Femur (tissue), 1 donor: ENCODE measurements around the gene BPIFB4.
"Not testable (repeated sequence)": the region's sequence is repeated elsewhere in the genome, so short reads cannot be mapped to it uniquely, and the experiment has no call there.

Experiments used
- DNase-seq: peaks from one replicate; pipeline ENCODE4 v3.0.0-alpha.2; 2017

The BPIFB4 gene

DNA sequence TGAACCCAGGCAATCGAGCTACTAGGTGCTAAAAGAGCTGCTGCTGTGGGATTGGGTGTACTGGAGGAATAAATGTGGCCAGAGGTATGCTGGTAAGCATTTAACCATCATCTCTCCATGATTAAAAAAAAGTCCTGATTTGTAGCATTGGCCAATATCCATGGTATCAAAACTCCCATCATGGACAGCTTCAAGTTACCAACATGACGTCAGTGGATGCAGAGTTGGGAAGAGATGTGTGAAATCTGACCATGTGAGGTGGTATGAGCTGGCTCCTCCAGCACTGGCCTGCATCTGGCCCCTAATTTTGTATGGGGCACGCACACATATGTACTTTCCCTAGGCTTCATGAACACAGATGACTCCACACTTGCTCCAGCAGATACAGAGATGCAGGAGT is 11.7 kb downstream of the BPIFB4 start:
- DNase-seq, result no peak

DNA sequence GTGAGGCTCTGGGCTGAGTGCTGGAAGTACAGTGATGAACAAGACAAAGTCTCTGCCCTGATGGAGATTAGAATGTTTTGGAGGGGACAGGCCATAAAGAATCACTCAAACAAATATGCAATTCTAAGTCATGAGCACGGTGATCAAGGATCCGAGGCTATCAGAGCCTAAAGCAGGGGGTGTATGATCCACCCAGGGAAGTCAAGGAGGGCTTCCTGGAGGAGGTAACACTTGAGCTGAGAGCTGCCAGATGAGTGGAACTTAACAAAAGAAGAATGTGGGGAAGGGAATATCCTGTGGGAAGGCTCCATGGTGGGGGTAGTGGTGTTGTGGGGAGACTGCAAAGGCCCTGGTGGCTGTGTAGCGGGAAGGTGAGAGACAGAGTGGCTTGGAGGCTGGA is 12.2 kb downstream of the BPIFB4 start:
- DNase-seq, result no peak

GRCh38 chr20:33092361-33092760 is 12.9 kb downstream of the BPIFB4 start:
- DNase-seq, result no peak

GRCh38 chr20:33093074-33093473 is 13.6 kb downstream of the BPIFB4 start:
- no peak for DNase-seq

DNA sequence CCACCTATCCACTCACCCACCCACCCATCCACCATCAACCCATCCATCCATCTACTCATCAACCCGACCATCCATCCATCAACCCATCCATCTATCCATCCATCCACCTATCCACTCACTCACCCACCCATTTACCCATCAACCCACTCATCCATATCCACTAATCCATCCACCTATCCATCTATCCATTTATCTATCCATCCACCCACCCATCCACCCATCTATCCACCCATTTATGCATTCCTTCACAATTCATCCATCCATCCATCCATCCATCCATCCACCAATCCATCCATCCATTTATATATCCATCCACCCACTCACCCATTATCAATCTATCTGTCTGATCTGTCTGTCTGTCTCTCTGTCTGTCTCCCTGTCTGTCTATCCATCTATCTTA is 14.1 kb downstream of the BPIFB4 start:
- no peak for DNase-seq

DNA sequence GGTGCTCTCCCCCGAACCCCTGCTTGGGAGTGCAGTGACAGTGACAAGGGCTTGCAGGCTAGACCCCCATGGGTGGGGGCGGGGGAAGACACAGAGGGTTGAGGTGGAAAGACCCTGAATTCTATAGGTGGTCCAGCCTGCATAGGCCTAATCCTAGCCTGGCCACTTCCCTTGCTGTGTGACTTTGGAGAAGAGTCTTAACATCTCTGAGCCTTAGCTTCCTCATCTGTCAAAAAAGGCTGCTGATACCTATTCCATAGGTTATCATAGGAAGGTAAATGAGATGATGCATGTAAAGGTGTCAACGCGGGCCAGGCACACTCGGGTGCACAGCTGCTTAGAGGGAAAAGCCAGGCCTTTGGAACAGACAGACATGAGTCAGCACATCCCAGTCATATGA is 15.8 kb downstream of the BPIFB4 start:
- DNase-seq, result no peak

DNA sequence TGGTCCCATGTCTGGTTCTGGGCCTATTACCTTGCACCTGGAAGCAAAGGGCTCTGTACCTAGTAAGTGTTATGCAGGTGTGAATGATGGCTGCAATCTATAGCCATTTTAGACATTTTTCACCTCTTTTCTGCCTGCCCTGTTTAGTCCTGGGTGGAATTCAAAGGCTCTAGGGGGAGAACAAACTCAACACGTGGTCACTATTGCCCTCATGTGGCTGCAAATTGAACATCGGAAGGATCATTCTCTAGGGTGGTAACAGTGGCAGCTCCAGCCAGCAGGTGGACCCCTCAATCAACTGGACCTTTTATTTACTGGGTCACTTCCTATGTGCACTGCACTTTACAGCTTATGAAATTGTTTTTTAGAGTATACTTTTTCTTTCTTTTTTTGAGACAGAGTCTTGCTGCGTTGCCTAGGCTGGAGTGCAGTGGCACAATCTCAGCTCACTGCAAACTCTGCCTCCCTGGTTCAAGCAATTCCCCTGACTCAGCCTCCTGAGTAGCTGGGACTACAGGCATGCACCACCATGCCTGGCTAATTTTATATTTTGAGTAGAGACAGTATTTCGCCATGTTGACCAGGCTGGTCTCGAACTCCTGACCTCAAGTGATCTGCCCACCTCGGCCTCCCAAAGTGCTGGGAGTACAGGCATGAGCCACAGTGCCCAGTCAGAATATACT is 16.6 kb downstream of the BPIFB4 start:
- DNase-seq, result peak; percentile 58

DNA sequence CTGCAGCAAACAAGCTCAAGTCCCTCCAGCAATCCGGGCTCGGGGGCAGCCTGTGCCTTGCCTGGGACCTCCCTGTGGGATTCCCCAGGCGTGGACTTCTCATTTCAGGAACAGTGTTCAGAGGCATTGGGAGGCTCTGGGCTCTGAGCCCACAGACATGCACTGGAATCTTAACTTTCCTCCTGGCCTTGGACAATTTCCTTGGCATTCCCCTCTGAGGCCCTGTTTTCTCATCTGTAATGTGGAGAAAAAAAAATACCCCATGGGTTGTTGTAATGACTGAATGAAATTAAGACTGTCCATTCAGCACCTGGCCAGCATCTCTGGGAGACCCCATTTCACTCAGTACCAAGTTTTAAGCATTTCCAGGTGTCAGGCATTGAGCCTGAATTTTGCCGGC is 17.6 kb downstream of the BPIFB4 start:
- DNase-seq, result peak; percentile 44

GRCh38 chr20:33099843-33100538 is 20.5 kb downstream of the BPIFB4 start:
- no peak for DNase-seq

GRCh38 chr20:33103556-33103955 is 24.1 kb downstream of the BPIFB4 start:
- no peak for DNase-seq

- DNase-seq, result no peak
These were observed 24.9 kb downstream of the BPIFB4 start for GRCh38 chr20:33104336-33104735.

GRCh38 chr20:33105316-33105924 is 26.0 kb downstream of the BPIFB4 start:
- peak; percentile 52 for DNase-seq

GRCh38 chr20:33106058-33106620 is 26.7 kb downstream of the BPIFB4 start:
- peak; percentile 39 for DNase-seq

DNA sequence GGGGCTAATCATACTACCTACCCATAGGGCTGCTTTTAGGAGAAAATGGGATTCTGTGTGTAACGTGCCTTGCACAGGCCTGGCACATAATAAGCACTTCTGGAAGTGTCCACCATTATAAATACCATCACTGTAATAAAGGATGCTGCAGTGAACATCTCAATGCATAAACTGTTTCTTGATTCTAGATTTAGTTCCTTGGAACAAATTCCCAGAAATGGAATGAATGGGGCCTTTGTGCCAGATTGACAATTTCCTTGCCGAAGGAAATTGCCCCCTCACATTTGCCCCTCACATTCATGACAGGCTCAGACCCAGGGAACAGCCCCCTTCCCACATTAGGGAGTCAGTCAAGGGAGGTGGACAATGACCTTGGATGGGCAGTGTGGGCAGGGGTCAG is 29.2 kb downstream of the BPIFB4 start:
- DNase-seq, result no peak

DNA sequence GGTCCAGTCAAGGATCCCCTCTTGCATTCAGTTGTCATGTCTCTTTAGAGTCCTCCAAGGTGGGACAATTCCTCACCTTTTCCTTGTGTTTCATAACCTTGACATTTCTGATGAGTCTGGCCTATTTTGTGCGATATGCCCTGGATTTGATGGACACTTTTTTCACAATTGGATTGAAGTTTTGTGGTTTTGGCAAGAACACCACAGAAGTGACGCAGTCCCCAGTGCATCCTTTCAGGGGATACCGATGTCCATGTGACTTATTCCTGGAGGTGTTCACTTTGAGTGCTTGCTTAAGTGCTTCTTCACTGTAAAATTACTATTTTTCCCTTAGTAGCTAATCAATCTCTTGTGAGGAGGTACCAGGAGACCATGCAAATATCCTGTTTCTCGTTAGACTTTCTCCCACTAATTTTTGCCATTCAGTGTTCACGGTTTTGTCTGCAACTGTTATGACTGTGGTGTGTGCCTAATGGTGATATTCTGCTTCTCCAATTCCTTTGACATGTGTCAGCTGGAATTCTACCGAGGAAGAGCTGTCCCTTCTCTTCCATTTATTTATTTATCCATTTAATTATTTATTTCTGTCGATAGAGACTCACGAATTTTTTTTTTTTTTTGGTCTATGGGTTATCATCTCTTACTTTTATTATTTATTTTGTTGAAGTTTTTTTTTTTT is 30.8 kb downstream of the BPIFB4 start:
- no peak for DNase-seq

DNA sequence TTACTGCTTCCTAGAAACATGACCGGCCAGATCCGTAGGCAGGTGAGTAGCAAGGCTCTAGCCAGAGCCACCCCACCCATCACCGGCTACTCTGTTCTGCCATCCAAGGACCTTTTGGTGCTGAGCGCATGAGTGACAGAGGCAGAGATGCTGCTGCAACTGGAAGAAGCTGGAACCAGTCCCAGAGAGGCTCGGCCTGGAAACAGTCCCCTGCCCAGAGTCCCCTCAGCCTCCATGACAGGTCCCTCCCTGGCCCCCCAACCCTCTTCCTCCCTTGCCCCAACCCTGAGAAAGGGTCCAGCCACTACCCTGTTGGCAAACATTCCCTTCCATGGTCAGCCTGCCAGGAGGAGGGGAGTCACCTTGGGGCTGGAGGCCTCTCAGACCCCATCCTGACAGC is 31.9 kb downstream of the BPIFB4 start:
- no peak for DNase-seq

DNA sequence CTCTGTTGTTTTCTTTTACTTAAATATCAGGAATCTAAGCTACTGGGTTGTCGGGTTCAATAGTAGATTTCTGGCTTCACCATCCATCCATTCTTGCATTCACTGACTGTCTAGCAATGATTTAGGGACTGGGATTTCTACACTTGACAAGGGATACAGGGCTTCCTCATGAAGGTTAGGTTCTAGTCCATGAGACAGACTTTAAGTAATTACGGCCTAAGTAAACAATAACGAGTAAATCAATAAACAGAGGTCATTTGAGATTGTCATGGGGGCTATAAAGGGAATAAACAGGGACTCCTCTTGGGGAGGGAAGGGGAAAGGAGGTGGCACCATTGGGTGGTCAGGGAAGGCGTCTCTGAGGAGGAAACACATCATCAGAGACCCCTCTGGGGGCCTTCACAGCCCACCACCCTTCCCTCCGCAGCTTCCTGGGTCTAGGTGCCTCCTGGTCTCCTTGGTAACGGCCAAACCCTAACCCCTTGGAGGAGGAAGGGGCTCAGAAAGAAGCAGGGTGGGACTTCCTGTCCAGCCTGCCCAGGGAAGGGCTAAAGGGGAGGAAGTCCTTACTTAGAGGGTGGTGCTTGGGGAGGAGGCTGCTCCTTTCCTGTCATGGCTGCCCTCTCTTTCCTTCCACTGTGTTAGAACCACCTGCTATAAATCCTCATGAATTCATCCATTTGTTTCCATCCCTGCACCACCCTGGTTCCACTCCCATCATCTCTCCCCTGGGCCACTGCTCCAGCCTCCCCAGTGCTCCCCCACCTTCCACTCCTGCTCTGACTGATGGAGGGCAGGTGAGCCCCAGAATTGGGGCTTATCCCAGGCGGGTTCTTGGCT is 33.3 kb downstream of the BPIFB4 start:
- no peak for DNase-seq

DNA sequence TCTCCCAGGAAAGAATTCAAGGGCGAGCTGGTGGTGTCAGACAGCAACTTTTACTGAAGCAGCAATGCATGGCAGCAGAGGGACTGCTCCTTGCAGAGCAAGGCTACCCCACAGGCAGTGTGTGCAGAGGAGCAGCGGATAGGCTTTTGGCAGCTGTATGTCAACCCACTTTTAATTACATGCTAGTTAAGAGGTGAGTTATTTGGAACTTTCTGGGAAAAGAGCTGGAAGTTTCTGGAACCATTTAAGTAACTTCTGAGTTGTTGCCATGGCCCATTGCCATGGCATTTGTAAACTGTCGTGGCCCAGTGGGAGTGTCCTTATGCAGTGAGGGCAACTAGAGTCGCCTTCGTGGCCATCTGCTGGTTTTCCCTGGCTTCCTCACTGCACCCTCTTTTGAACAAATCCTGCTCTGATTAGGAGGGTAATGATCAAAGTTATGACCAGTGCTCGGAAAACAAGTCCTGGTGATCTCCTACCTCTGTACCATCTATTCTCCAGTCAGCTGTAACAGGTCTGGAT is 34.0 kb downstream of the BPIFB4 start:
- DNase-seq, result no peak

DNA sequence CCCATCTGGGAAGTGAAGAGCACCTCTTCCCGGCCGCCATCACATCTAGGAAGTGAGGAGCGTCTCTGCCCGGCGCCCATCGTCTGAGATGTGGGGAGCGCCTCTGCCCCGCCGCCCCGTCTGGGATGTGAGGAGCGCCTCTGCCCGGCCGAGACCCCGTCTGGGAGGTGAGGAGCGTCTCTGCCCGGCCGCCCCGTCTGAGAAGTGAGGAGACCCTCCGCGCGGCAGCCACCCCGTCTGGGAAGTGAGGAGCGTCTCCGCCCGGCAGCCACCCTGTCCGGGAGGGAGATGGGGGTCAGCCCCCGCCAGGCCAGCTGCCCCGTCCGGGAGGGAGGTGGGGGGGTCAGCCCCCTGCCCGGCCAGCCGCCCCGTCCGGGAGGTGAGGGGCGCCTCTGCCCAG is 36.1 kb downstream of the BPIFB4 start:
- DNase-seq, result not testable (repeated sequence)

DNA sequence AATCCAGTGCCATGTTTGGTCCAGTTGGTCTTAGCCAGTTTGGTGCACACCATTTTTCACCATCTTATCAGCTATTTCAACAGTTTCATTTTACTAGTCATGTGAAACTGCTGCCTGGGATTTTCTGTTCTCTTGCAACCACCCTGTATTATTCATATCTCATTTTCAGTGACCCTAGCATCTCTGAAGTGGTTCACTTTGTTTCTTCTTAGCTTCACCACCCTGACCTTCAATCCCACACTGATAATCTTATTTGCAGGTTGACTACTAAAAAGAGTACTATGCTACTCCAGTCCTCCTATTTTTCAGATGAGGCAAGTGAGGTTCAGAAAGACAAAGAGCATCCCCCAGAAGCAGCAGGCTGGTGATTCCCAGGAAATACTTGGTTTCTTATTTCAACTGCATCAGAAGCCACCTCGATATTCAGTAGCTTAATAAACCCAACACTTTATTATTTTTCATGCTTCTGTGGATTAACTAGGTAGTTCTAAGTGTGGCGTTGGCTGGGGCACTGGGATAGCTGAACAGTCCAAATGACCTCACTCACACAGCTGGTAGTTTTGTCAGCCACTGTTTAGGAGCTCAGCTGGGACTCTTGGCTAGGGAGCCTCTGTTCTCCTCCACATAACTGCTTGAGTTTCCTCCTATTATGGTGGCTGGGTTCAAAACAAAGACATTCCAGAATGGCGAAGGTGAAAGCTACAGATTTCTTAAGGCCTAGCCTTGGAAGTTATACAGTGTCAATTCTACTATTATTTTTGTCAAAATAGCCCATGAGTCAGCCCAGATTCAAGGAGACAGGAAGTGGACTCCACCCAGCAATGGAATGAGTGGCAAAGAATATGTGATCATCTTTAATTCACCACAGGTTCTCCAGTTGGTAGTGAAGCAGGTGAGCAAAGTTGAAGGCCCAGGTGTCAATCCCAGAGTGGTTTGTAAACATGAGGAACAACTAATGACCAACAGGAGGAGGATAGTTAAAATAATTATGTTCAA is 40.6 kb downstream of the BPIFB4 start:
- DNase-seq, result no peak

DNA sequence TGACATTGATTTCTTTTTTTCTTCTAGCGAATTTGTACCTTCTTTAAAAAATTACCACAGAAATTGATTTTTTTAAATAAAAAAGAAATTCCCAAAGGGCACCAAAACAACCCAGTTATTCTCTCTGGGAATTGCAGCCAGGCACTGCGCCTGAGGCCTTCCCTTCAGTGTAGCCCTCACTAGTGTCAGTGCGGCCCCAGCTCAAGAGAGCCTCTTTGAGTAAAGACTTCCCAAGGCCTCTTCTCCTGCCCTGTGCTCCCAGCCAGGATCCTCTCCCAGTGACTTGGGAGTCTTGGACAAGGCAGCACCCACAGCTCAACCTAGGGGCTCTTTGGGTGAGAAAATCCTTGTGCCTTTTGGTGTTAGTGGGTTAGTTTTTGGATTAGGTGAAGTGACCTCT is 41.5 kb downstream of the BPIFB4 start:
- no peak for DNase-seq
